Measurements from ENCODE around the gene ZNF653.
"Not testable (repeated sequence)": the region's sequence is repeated elsewhere in the genome, so short reads cannot be mapped to it uniquely, and the experiment has no call there.

ZNF653 gene

GRCh38 chr19:11480715-11481533, 24.7 kb downstream of the ZNF653 start, which contains the start of gene ELAVL3:
Gene ELAVL3 (minus strand): TSS chr19:11481046. CDS start chr19:11480608, 438 bp downstream.
- no peak for DNase-seq

- no peak for DNase-seq
These were observed 25.5 kb downstream of the ZNF653 start for GRCh38 chr19:11479898-11480714.

GRCh38 chr19:11479090-11479897, 26.3 kb downstream of the ZNF653 start:
- peak; percentile 24 to 60 (median 44) for DNase-seq

- DNase-seq: no peak
These were observed 27.2 kb downstream of the ZNF653 start for GRCh38 chr19:11478167-11479089.

- no peak for DNase-seq
These were observed 29.8 kb downstream of the ZNF653 start for GRCh38 chr19:11475861-11476260.

GRCh38 chr19:11475343-11475742, 30.3 kb downstream of the ZNF653 start:
- DNase-seq: not testable (repeated sequence)

- DNase-seq: no peak
These were observed 31.9 kb downstream of the ZNF653 start for GRCh38 chr19:11473725-11474124.

- DNase-seq: not testable (repeated sequence)
These were observed 37.3 kb downstream of the ZNF653 start for GRCh38 chr19:11468266-11468845.

GRCh38 chr19:11465600-11465999, 40.0 kb downstream of the ZNF653 start:
- no peak for DNase-seq

GRCh38 chr19:11464333-11465265, 41.0 kb downstream of the ZNF653 start:
- no peak for DNase-seq

- no peak for DNase-seq
These were observed 42.2 kb downstream of the ZNF653 start for GRCh38 chr19:11463391-11463790.

- DNase-seq: no peak
These were observed 44.2 kb downstream of the ZNF653 start for GRCh38 chr19:11461453-11461852.

GRCh38 chr19:11460207-11460606, 45.4 kb downstream of the ZNF653 start:
- no peak for DNase-seq

- DNase-seq: not testable (repeated sequence)
These were observed 46.7 kb downstream of the ZNF653 start for GRCh38 chr19:11458912-11459311.

GRCh38 chr19:11458236-11458900, 47.3 kb downstream of the ZNF653 start:
- DNase-seq: no peak

- no peak for DNase-seq
These were observed 47.8 kb downstream of the ZNF653 start for GRCh38 chr19:11457831-11458230.

- DNase-seq: no peak
These were observed 48.5 kb downstream of the ZNF653 start for GRCh38 chr19:11457115-11457514.

GRCh38 chr19:11456659-11457058, 49.0 kb downstream of the ZNF653 start:
- no peak for DNase-seq

- DNase-seq: not testable (repeated sequence)
These were observed 50.4 kb downstream of the ZNF653 start for GRCh38 chr19:11455233-11455554.
